Epithelial cell of proximal tubule (primary cell): ENCODE results near the gene DACT2. TPM values are rescaled to one million over a fixed set of nuclear protein-coding genes. Genes with fewer than 3 reads are reported as not detected.

ENCODE experiments used
- DNase-seq: peaks from one replicate; pipeline ENCODE4 v3.0.0-alpha.2; 2011; ENCODE audit warnings: low read depth
- H3K4me3 ChIP-seq: 2 replicates; pipeline ENCODE4 v1.5.1; 2011; ENCODE audit warnings: low read depth, mild to moderate bottlenecking, low read length
- CTCF ChIP-seq: conservative IDR thresholded peaks from 2 replicates; pipeline ENCODE4 v1.5.1; 2012; ENCODE audit warnings: low read depth, mild to moderate bottlenecking, low read length
- total RNA-seq: library from RNA; depleted of rRNA; stranded (reverse); fragments of >200 nt; gene quantifications from 2 replicates; pipeline ENCODE4 v1.2.3, GENCODE V29; 2015

DACT2 gene
- total RNA-seq, 1 donor from 2014 or later, result 0.23 TPM

GRCh38 chr6:168256940-168257339, 62.6 kb downstream of the DACT2 start:
- DNase-seq, result no peak
- TF ChIP-seq CTCF, result no peak
- no peak overlapping the region for H3K4me3 ChIP-seq

Other genes with a start within 250 kb of the DACT2 start
- not detected in 2 replicates for gene FRMD1, start 240.6 kb downstream of the DACT2 start, total RNA-seq
- gene SMOC2, start 121.4 kb upstream of the DACT2 start, total RNA-seq, result 0.35 TPM in 1 of 2 replicates, not detected in the other